Measurements from ENCODE around the gene VPS45.

DNA sequence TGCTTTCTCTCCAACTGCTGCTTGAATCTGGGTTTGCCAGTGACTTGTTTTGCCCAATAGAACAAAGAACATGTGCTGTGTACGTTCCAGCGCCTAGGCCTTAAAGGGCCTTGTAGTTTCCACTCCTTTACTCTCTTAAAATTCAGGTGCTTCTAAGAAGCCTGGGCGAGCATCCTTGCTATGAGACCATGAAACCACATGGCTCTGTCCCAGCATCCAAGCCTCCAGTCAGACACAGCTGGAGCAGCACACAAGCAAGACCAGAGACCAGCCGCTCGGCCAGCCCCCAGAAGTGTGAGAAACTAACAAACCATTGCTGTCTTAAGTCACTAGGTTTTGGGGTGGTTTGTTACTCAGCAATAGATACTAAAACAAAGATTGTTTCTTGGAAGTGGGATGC lies 97.2 kb downstream of the VPS45 start:
- TF ChIP-seq POLR2A (IDR thresholded peaks at IDR 0.05) (no peak), EP300 (IDR thresholded peaks at IDR 0.05) (no peak)
- TF ChIP-seq, protein P1, sequence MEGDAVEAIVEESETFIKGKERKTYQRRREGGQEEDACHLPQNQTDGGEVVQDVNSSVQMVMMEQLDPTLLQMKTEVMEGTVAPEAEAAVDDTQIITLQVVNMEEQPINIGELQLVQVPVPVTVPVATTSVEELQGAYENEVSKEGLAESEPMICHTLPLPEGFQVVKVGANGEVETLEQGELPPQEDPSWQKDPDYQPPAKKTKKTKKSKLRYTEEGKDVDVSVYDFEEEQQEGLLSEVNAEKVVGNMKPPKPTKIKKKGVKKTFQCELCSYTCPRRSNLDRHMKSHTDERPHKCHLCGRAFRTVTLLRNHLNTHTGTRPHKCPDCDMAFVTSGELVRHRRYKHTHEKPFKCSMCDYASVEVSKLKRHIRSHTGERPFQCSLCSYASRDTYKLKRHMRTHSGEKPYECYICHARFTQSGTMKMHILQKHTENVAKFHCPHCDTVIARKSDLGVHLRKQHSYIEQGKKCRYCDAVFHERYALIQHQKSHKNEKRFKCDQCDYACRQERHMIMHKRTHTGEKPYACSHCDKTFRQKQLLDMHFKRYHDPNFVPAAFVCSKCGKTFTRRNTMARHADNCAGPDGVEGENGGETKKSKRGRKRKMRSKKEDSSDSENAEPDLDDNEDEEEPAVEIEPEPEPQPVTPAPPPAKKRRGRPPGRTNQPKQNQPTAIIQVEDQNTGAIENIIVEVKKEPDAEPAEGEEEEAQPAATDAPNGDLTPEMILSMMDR (IDR thresholded peaks at IDR 0.05) = no peak

Measured in ovary (tissue), 3 donors.